ENCODE results near the gene SPPL2C.

- TF ChIP-seq POLR2A (IDR thresholded peaks at IDR 0.05; ENCODE audit: low read depth, low read length) = no peak
- no peak for TF ChIP-seq CTCF (IDR thresholded peaks at IDR 0.05 in 2 of 3, conservative IDR thresholded peaks at IDR 0.05 in 1 of 3; ENCODE audit: control insufficient read depth in 2 of 3, extremely low read depth in 1 of 3, insufficient read depth in 1 of 3, low read depth in 3 of 3, low read length in 3 of 3)
- no peak for TF ChIP-seq GABPA (IDR thresholded peaks at IDR 0.05; ENCODE audit: low read depth)
- TF ChIP-seq EP300 (IDR thresholded peaks at IDR 0.05; ENCODE audit: borderline replicate concordance in 1 of 2, control insufficient read depth in 1 of 2, low read depth in 2 of 2, low read length in 2 of 2) = no peak
- TF ChIP-seq RCOR1 (conservative IDR thresholded peaks at IDR 0.05; ENCODE audit: low read depth, low read length) = no peak
- TF ChIP-seq ZNF274 (IDR thresholded peaks at IDR 0.05; ENCODE audit: insufficient read depth, insufficient read length) = no peak
- no peak for TF ChIP-seq PBX3 (IDR thresholded peaks at IDR 0.05; ENCODE audit: insufficient replicate concordance, low read depth, low read length)
- no peak for TF ChIP-seq NFIC (IDR thresholded peaks at IDR 0.05; ENCODE audit: low read depth, low read length)
- no peak for TF ChIP-seq EZH2 (IDR thresholded peaks at IDR 0.05; ENCODE audit: borderline replicate concordance, control insufficient read depth, low read depth, low read length)
- TF ChIP-seq POLR2AphosphoS5 (IDR thresholded peaks at IDR 0.05; ENCODE audit: low read length) = no peak
- TF ChIP-seq CBX3 (IDR thresholded peaks at IDR 0.05; ENCODE audit: borderline replicate concordance, low read depth) = no peak
- no peak for TF ChIP-seq USF1 (IDR thresholded peaks at IDR 0.05; ENCODE audit: borderline replicate concordance, extremely low read length, insufficient read depth, low read depth, low read length)
Observed at GRCh38 chr17:45847101-45847500, 2.4 kb downstream of the SPPL2C start.
